ENCODE results near the gene ASIC3.
A peak's percentile ranks its signal among the peaks of the same experiment; 100 is the strongest.
"Not testable (repeated sequence)": the region's sequence is repeated elsewhere in the genome, so short reads cannot be mapped to it uniquely, and the experiment has no call there.

The ASIC3 gene

GRCh38 chr7:151032936-151033863 lies 15.1 kb upstream of the ASIC3 start:
- no peak for DNase-seq (ENCODE audit: low read depth in 3 of 3)

DNA sequence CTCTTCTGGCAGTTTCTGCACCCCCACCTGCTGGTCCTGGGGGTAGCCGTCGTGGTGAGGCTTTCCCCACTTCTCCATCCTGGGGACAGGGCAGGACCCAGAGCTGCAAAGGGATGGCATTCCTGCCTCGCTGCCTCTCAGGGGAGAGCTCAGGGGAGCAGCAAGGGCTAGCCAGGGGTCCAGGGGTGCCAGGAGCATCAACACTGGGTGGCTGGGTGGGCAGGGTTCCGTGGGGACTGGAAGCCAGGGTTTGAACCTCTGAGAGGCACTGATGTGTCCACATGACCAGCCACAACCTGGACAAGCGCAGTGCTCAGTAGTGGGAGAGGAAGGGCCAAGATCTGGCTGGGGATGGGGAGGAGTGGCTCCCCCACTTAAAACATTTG lies 14.5 kb upstream of the ASIC3 start:
- no peak for DNase-seq (ENCODE audit: low read depth in 3 of 3)

- DNase-seq (ENCODE audit: low read depth in 3 of 3) = no peak
Observed at GRCh38 chr7:151034312-151035025, 13.9 kb upstream of the ASIC3 start.

DNA sequence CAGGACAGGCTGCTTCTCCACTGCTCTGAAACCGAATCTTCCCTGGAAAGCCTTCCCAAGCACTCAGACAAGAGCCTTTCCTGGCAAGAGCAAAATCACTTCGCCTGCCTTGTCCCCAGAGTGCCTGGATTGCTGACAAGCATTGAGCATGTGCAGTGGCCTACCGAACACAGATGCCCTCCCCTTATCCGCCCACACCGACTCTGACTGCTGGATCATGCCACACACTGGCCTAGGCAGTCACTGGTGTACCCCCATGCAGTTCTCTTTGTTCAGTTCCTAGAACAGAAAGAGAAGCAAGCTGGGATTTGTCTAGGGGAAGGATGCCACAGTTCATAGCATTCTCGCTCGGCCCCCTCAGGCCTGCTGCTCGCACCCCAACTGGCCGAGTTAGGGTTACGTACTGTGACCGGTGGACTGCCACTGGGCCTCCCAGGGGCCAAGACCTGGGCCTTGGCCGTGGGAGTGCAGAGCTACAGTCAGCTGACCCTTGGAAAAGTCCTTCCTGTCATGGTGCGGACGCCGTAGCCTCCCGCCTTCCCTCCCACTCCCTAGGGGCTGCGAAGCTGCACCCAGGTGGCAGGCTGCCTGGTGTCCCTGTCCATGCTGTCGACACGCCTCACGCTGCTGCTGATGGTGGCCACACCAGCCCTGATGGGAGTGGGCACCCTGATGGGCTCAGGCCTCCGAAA lies 13.2 kb upstream of the ASIC3 start:
- DNase-seq (ENCODE audit: low read depth in 3 of 3) = no peak

DNA sequence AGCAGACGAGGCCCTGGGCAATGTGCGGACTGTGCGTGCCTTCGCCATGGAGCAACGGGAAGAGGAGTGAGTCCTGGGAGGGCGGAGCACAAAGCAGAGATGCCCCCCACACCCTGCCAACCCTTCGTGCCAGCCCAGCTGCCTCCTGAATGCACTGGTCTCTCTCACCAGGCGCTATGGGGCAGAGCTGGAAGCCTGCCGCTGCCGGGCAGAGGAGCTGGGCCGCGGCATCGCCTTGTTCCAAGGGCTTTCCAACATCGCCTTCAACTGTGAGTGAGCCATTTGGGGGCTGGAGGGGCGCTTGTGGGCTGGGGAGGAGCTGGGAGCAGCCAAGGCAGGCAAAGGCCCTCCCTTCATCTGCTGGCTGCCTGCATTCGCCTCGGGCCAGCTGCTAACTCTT lies 12.4 kb upstream of the ASIC3 start:
- no peak for DNase-seq (ENCODE audit: low read depth in 3 of 3)

GRCh38 chr7:151038951-151039849 lies 9.1 kb upstream of the ASIC3 start:
- DNase-seq (ENCODE audit: low read depth in 3 of 3) = peak; percentile 60 to 81 (median 65)

DNA sequence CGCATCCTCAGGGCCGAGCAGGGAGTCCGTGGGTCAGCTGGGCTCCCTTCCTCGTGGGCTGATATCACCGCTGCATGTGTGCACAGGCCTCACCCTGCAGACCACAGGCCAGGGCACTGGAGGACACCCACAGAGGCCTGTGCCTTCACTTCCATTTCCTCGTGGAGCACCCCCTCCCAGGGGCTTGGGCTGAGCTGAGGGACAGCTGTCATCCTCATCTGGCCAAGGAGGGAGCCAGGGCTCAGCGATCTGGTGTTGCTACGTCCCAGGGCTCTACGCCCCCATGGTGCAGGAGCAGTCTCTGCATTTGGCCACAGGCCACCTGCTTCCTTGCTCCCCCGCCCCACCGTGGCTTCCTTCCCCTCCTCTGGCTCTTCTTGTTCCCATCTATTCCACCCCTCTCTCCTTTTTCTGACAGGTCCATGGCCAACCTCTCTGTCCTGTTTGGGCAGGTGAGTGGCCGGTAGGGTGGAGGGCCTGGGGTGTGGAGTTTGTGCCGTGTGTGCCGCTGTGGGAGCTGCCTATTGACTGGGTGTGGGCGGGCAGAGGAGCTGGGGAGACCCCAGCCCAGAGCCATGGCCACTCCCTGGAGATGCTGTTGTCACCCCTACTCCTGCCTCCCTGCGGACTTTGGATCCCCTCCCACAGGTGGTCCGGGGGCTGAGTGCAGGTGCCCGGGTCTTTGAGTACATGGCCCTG lies 8.3 kb upstream of the ASIC3 start:
- DNase-seq (ENCODE audit: low read depth in 3 of 3) = no peak

- no peak for DNase-seq (ENCODE audit: low read depth in 3 of 3)
Observed at GRCh38 chr7:151040616-151041375, 7.5 kb upstream of the ASIC3 start.

DNA sequence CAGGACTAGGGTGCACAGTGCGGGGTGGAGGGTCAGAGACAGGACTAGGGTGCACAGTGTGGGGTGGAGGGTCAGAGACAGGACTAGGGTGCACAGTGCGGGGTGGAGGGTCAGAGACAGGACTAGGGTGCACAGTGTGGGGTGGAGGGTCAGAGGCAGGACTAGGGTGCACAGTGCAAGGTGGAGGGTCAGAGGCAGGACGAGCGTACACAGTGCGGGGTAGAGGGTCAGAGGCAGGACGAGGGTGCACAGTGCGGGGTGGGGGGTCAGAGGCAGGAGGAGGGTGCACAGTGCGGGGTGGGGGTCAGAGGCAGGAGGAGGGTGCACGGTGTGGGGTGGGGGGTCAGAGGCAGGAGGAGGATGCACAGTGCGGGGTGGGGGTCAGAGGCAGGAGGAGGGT lies 4.9 kb upstream of the ASIC3 start:
- DNase-seq (ENCODE audit: low read depth in 3 of 3) = not testable (repeated sequence)

GRCh38 chr7:151043959-151044358 lies 4.4 kb upstream of the ASIC3 start:
- DNase-seq (ENCODE audit: low read depth in 3 of 3) = no peak

DNA sequence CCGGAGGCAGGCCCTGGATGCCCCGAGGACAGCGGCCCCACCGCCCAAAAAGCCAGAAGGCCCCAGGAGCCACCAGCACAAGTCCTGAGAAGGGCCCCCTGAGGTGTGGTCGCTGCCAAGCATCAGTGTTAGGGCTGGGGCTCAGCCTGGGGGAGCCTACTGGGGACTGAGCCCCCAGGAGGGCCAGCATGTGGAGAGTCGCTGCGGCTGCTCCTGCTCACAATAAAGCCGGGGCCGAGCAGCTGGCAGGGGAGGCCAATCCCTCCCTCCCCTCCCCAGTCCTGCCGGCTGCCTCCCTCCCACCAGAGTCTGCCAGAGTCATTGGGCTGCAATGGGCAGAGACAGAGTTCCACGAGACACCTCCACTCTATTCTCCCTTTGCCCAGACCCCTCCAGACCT lies 3.1 kb upstream of the ASIC3 start:
- DNase-seq (ENCODE audit: low read depth in 3 of 3) = no peak

DNA sequence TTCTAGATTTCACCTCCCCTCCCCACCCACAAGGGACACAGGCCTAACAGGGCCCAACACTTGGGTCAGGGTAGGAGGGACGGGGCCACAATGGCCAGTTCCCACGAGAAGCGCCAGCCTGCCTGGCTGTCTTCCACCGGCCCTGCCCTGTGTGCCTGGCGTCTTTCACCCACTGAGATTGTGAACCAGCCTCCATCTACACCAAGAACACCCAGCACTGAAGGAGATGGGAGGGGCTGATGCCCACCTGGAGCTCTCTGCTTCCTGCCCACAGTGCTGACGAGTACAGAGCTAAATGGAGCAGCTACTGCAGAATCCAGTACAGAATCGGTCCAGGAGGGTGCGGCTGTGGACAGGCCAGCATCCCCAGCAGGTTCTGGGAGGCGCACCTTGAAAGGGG lies 2.4 kb upstream of the ASIC3 start:
- no peak for DNase-seq (ENCODE audit: low read depth in 3 of 3)

DNA sequence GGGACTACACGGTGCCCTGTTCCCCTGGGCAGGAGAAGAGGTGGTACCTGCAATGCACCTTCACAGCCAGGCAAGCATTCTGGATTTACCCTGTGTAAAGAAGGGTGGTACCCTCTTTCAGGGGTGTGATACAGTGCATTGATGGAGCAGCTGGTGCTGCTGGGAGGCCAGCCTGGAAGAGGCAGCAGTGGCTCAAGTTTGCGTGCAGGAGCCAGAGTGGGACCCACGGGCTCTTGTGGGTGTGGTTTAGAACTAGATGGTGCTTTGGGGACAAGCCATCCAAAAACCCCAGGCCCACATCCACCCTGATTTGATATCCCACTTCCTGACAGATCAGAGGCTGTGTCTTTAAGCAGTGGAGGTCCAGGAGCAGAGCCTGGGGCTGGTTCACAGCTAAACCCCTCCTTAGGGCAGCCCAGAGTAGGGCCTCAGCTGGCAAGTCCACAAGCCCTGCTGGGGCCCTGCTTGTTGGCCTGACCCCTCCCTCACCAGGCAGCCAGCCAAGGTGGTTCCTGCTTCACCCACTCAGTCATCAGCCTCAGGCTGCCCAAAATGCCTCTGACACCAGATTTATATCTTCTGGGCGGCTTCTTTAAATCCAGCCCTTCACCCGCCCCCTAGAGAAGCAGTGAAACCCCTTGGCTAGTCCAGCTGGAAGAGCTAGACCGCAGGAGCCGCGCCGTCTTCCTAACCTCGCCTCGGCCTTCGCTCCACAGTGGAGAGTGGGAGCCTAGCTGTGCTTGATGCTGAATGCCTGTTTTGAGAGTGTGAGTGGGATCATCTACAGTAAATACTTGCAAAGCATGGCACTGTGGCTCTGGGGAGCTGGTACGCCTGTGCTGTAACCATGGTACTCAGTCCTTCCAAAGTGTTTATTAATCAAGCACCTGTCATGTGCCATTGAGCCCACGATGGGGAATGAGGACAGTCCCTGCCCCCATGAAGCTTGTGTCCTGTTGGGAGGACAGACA lies 1.4 kb upstream of the ASIC3 start:
- no peak for DNase-seq (ENCODE audit: low read depth in 3 of 3)

- no peak for DNase-seq (ENCODE audit: low read depth in 3 of 3)
Observed at GRCh38 chr7:151048911-151049463, 656 bp downstream of the ASIC3 start.

DNA sequence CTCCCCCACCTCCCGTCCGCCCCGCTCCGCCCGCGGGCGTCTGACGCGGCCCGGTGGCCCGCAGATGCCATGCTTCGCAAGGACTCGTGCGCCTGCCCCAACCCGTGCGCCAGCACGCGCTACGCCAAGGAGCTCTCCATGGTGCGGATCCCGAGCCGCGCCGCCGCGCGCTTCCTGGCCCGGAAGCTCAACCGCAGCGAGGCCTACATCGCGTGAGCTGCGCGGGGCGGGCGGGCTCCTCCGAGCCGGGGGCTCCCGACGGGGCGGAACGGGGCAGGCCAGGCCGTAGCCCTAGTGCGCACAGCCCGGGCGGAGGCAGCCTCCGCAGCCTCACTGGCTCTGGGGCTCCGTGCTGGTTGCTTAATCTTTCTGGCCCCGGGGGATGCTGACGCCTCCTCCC lies 2.8 kb downstream of the ASIC3 start:
- DNase-seq (ENCODE audit: low read depth in 3 of 3) = peak in 2 of 3 donors; percentile 20 to 28

DNA sequence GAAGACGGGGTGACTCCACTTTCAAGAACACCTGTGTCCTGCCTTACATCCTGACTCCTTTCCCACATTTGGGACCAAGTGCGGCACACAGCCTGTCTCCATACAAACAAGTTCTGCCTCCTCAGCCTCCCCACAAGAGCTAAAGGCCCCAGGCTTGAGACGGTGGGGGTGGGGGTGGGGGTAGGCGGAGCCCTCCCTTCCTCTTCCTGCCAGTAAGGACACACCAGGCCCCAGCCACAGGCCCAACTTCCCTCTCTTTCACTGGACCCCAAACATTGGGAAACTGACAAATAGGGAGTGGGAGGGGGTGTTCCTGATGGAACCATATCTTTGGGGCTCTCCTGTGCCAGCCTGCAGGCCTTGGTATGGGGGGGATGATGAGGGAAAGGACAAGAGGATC lies 4.8 kb downstream of the ASIC3 start:
- no peak for DNase-seq (ENCODE audit: low read depth in 3 of 3)

- DNase-seq (ENCODE audit: low read depth in 3 of 3) = no peak
Observed at GRCh38 chr7:151053751-151054150, 5.4 kb downstream of the ASIC3 start.

DNA sequence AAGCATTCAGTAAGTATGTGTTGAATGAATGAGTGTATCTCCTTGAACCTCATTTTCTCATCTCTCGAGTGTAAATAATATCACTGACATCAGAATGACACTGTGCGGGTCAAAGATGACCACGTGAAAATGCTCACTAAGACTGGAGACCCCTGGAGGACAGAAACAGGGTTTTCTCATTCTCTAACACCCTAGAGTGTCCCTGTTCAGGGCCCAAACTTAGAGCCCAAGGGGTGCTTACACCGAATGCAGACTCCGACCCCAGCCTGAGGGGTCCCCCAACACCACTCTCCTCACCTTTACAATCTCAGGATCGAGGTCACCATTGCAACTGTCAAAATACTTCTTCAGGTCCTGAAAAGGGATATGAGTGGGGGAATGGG lies 7.9 kb downstream of the ASIC3 start:
- no peak for DNase-seq (ENCODE audit: low read depth in 3 of 3)
